Keratinocyte (primary cell): ENCODE measurements around the gene RCSD1. TPM values are rescaled to one million over a fixed set of nuclear protein-coding genes. Genes with fewer than 3 reads are reported as not detected.

Experiments used
- DNase-seq: peaks from one replicate; pipeline ENCODE4 v3.0.0-alpha.2; 2011; ENCODE audit warnings: low read depth, missing footprints, low spot score
- FAIRE-seq: peaks from 2 replicates; lab custom pipeline; 2011; peaks lifted over from hg19 to GRCh38; lab: Jason Lieb, UNC
- H2AFZ ChIP-seq: 2 replicates; pipeline ENCODE4 v1.6.0; 2012; ENCODE audit warnings: low read length, control low read depth, inconsistent platforms; ENCODE audit not compliant: control insufficient read depth
- H3K27ac ChIP-seq: 2 replicates; pipeline ENCODE4 v1.5.1; 2011; ENCODE audit warnings: low read length; ENCODE audit not compliant: control insufficient read depth, insufficient read depth
- H3K27me3 ChIP-seq: 3 replicates; pipeline ENCODE4 v1.6.0; 2011; ENCODE audit warnings: low read length; ENCODE audit not compliant: control insufficient read depth, insufficient read depth; ENCODE audit errors: extremely low read depth
- H3K36me3 ChIP-seq, 2 experiments: 2 replicates in 1 of 2; 3 replicates in 1 of 2; pipeline ENCODE4 v1.5.1; 2011; ENCODE audit warnings: low read length in 2 of 2, mild to moderate bottlenecking in 1 of 2; ENCODE audit not compliant: control insufficient read depth in 2 of 2, insufficient read depth in 2 of 2; ENCODE audit errors: extremely low read depth in 1 of 2
- H3K4me1 ChIP-seq: 3 replicates; pipeline ENCODE4 v1.5.1; 2011; ENCODE audit warnings: low read length; ENCODE audit not compliant: control insufficient read depth, insufficient read depth; ENCODE audit errors: extremely low read depth
- H3K4me2 ChIP-seq: 3 replicates; pipeline ENCODE4 v1.6.0; 2011; ENCODE audit warnings: low read depth, low read length; ENCODE audit not compliant: control insufficient read depth, insufficient read depth; ENCODE audit errors: extremely low read depth
- H3K4me3 ChIP-seq, 3 experiments: fragments of 200-600 bp in 1 of 3; sonication (generic) in 1 of 3; 2 replicates in 2 of 3; 3 replicates in 1 of 3; pipeline ENCODE4 v1.5.1; 2011 to 2016; ENCODE audit warnings: low read length in 3 of 3, mild to moderate bottlenecking in 3 of 3, control low read depth in 2 of 3, inconsistent platforms in 1 of 3, low read depth in 1 of 3, mixed read lengths in 1 of 3, mixed run types in 1 of 3, moderate library complexity in 1 of 3; ENCODE audit not compliant: control insufficient read depth in 2 of 3, insufficient read depth in 2 of 3; ENCODE audit errors: extremely low read depth in 1 of 3
- H3K79me2 ChIP-seq: 2 replicates; pipeline ENCODE4 v1.6.0; 2012; ENCODE audit warnings: low read length; ENCODE audit not compliant: control insufficient read depth, insufficient read depth
- H3K9ac ChIP-seq: 3 replicates; pipeline ENCODE4 v1.6.0; 2011; ENCODE audit warnings: low read length; ENCODE audit not compliant: control insufficient read depth, insufficient read depth; ENCODE audit errors: extremely low read depth
- H3K9me1 ChIP-seq: 3 replicates; pipeline ENCODE4 v1.6.0; 2011; ENCODE audit warnings: low read length; ENCODE audit not compliant: control insufficient read depth, insufficient read depth; ENCODE audit errors: extremely low read depth
- H3K9me3 ChIP-seq: 2 replicates; pipeline ENCODE4 v1.5.1; 2012; ENCODE audit warnings: low read depth, low read length; ENCODE audit not compliant: control insufficient read depth
- H4K20me1 ChIP-seq: 3 replicates; pipeline ENCODE4 v1.6.0; 2011; ENCODE audit warnings: low read length; ENCODE audit not compliant: control insufficient read depth, insufficient read depth; ENCODE audit errors: extremely low read depth
- CTCF ChIP-seq, 3 experiments: IDR thresholded peaks in 1 of 3; conservative IDR thresholded peaks in 1 of 3; optimal IDR thresholded peaks in 1 of 3; 2 replicates in 2 of 3; 3 replicates in 1 of 3; pipeline versions ENCODE3 to v1.5.1; 2011; ENCODE audit warnings: low read length in 3 of 3, mild to moderate bottlenecking in 3 of 3, moderate library complexity in 2 of 3, control low read depth in 1 of 3, inconsistent platforms in 1 of 3; ENCODE audit not compliant: insufficient read depth in 2 of 3; ENCODE audit errors: extremely low read depth in 1 of 3
- EZH2 ChIP-seq: IDR thresholded peaks from one replicate; pipeline ENCODE4 v1.6.1; 2012; ENCODE audit warnings: inconsistent platforms, mild to moderate bottlenecking, low read length, moderate library complexity
- dilution Hi-C: fragments of 300-500 bp; cut with MboI; formaldehyde crosslinking; loops from one replicate; pipeline ENCODE4 v1.7.0; 2020; ENCODE audit warnings: low sequenced_read_pairs; ENCODE audit not compliant: extremely low pct_ligation_motif_present
- polyA plus RNA-seq, 5 experiments: library from polyadenylated mRNA; depleted of rRNA in 3 of 5; stranded (reverse) in 3 of 5; stranded (forward) in 1 of 5; unstranded in 1 of 5; fragments of >200 nt; gene quantifications; 1 replicate in 1 of 5; 2 replicates in 3 of 5; 3 replicates in 1 of 5; pipeline versions ENCODE4 v1.2.1 to v1.2.3, GENCODE V29; 2011 to 2012; ENCODE audit warnings: missing spikeins in 2 of 5, low read depth in 1 of 5, low replicate concordance in 1 of 5

The RCSD1 gene
- polyA plus RNA-seq, 1 donor (not counting 4 experiments of a cell fraction or from before 2014, with no cell fraction given) = 0.03 TPM

DNA sequence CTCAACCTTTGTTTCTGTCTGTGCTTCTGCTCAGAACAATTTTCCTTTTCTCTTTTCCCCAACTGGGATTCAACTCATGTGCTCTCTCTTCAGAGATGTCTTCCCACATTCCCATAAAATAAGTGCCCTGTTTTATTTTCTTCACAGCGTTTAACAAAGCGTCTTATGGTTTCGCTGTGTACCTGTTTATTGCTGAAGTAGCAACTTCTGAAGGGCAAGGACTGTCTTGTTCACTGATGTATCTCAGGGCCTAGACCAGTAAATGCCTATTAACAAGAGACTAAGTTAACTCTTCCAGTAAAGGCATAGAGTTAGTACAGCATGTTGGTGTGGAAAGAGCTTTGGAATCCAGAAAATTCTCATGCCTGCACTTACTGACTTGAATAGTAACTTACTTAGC, 48.8 kb downstream of the RCSD1 start:
- Histone ChIP-seq H3K27ac (no peak overlapping the region), H2AFZ (no peak overlapping the region), H4K20me1 (no peaks in the 10 kb centered on the region), H3K4me1 (peaks cover 2% of the 10 kb centered on the region), H3K4me3 (no peak overlapping the region), H3K4me2 (no peak overlapping the region), H3K9ac (no peak overlapping the region), H3K36me3 (no peaks in the 10 kb centered on the region), H3K9me1 (no peaks in the 10 kb centered on the region), H3K79me2 (no peaks in the 10 kb centered on the region), H3K27me3 (no peaks in the 10 kb centered on the region), H3K9me3 (no peaks in the 10 kb centered on the region)
- FAIRE-seq = no peak
- TF ChIP-seq EZH2 = no peak
- no peak for TF ChIP-seq CTCF (optimal IDR thresholded peaks at IDR 0.05 in 1 of 3, IDR thresholded peaks at IDR 0.05 in 1 of 3, conservative IDR thresholded peaks at IDR 0.05 in 1 of 3; ENCODE audit: extremely low read depth in 1 of 3, insufficient read depth in 2 of 3, low read length in 3 of 3)
- dilution Hi-C loops = no loop called here
- DNase-seq = no peak

- H3K27ac ChIP-seq = no peak overlapping the region
- H3K4me3 ChIP-seq = no peak overlapping the region
- H3K36me3 ChIP-seq = no peaks in the 10 kb centered on the region
- no peak overlapping the region for H3K9ac ChIP-seq
- TF ChIP-seq CTCF (optimal IDR thresholded peaks at IDR 0.05 in 1 of 3, IDR thresholded peaks at IDR 0.05 in 1 of 3, conservative IDR thresholded peaks at IDR 0.05 in 1 of 3; ENCODE audit: extremely low read depth in 1 of 3, insufficient read depth in 2 of 3, low read length in 3 of 3) (no peak), EZH2 (no peak)
- DNase-seq (no peak), FAIRE-seq (no peak)
- H3K9me1 ChIP-seq = no peaks in the 10 kb centered on the region
- no peaks in the 10 kb centered on the region for H3K79me2 ChIP-seq
- dilution Hi-C loops = no loop called here
- no peak overlapping the region for H2AFZ ChIP-seq
- H3K27me3 ChIP-seq = no peaks in the 10 kb centered on the region
- H3K4me2 ChIP-seq = no peak overlapping the region
- H3K9me3 ChIP-seq = no peaks in the 10 kb centered on the region
- H3K4me1 ChIP-seq = peaks cover 2% of the 10 kb centered on the region
- H4K20me1 ChIP-seq = no peaks in the 10 kb centered on the region
These were observed 49.7 kb downstream of the RCSD1 start for GRCh38 chr1:167679714-167680113.
